DOHH2 (cell line): Measurements from ENCODE around the gene AGO3.

Experiments used
- EZH2phosphoT487 ChIP-seq: fragments of 200-600 bp; sonication (generic); IDR thresholded peaks from 2 replicates; pipeline ENCODE4 v1.6.1; 2017; ENCODE audit warnings: borderline replicate concordance, mild to moderate bottlenecking, antibody characterized with exemption, low read length, moderate library complexity, mixed read lengths
- TF ChIP-seq, protein P1 (sequence below): fragments of 200-600 bp; sonication (generic); IDR thresholded peaks from one replicate; pipeline ENCODE4 v1.5.1; 2014; ENCODE audit warnings: antibody characterized with exemption, mild to moderate bottlenecking, low read depth, low read length; ENCODE audit not compliant: poor library complexity, severe bottlenecking

DNA sequence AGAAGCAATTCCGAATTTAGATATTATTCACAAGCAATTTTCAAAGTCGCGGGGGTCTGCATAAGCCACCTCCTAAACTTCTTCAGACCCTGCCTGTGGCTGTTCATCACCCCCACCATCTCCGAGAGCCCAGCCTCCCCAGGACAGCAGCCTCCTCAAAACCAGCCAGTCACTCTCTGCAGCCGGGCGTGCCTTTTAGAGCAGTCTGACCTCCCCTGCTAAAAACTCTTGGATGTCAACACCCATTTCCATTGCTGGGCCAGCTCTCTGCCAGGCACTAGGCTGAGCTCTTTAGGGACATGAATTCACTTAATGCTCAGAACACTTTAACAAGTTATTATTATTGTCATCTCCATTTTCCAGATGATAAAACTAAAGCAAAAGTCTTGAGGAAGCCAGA lies 169.5 kb downstream of the AGO3 start:
- TF ChIP-seq, protein P1, sequence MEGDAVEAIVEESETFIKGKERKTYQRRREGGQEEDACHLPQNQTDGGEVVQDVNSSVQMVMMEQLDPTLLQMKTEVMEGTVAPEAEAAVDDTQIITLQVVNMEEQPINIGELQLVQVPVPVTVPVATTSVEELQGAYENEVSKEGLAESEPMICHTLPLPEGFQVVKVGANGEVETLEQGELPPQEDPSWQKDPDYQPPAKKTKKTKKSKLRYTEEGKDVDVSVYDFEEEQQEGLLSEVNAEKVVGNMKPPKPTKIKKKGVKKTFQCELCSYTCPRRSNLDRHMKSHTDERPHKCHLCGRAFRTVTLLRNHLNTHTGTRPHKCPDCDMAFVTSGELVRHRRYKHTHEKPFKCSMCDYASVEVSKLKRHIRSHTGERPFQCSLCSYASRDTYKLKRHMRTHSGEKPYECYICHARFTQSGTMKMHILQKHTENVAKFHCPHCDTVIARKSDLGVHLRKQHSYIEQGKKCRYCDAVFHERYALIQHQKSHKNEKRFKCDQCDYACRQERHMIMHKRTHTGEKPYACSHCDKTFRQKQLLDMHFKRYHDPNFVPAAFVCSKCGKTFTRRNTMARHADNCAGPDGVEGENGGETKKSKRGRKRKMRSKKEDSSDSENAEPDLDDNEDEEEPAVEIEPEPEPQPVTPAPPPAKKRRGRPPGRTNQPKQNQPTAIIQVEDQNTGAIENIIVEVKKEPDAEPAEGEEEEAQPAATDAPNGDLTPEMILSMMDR = no peak
- TF ChIP-seq EZH2phosphoT487 = no peak
